ENCODE results near the gene OSCP1.

OSCP1 gene

DNA sequence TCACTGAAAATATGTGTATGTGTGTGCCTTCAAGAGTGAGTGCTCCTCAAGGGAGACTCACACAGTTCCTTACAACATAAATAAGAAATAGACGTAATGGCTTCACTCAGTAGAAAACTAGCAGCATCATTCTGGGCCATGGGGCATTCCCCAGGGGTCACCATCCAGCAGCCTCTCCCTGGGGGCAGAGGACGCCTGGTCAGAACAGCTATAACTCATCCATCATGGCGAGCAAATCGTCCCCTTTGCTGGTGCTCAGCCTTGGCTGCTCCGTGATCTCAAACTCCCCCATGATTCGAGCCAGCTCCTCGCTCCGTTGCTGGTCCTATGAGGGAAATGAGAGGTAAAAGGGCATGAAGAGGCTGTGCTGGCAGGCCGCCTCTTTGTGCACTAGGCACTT is 32.3 kb downstream of the OSCP1 start:
- Histone ChIP-seq H3K4me1 (ENCODE audit: insufficient read depth, low read length) (no peaks in the 10 kb centered on the region), H3K4me3 (ENCODE audit: low read depth in 1 of 2, low read length in 2 of 2) (no peak overlapping the region), H3K27ac (ENCODE audit: low read depth, low read length) (no peak overlapping the region), H3K27me3 (ENCODE audit: control insufficient read depth in 1 of 2, insufficient read depth in 2 of 2, low read length in 2 of 2) (no peaks in the 10 kb centered on the region), H3K9me3 (ENCODE audit: low read length) (no peaks in the 10 kb centered on the region), H3K9ac (ENCODE audit: low read length) (no peak overlapping the region), H3K36me3 (ENCODE audit: insufficient read depth, low read length) (peaks cover 23% of the 10 kb centered on the region)

- H3K4me1 ChIP-seq (ENCODE audit: insufficient read depth, low read length) = no peaks in the 10 kb centered on the region
- no peak overlapping the region for H3K27ac ChIP-seq (ENCODE audit: low read depth, low read length)
- H3K9me3 ChIP-seq (ENCODE audit: low read length) = no peaks in the 10 kb centered on the region
- no peak overlapping the region for H3K9ac ChIP-seq (ENCODE audit: low read length)
- no peaks in the 10 kb centered on the region for H3K27me3 ChIP-seq (ENCODE audit: control insufficient read depth in 1 of 2, insufficient read depth in 2 of 2, low read length in 2 of 2)
- H3K36me3 ChIP-seq (ENCODE audit: insufficient read depth, low read length) = peaks cover 8% of the 10 kb centered on the region
- H3K4me3 ChIP-seq (ENCODE audit: low read depth in 1 of 2, low read length in 2 of 2) = no peak overlapping the region
These were observed 34.5 kb downstream of the OSCP1 start for GRCh38 chr1:36415661-36416326.

GRCh38 chr1:36414384-36414783 is 35.9 kb downstream of the OSCP1 start:
- Histone ChIP-seq H3K27me3 (ENCODE audit: control insufficient read depth in 1 of 2, insufficient read depth in 2 of 2, low read length in 2 of 2) (no peaks in the 10 kb centered on the region), H3K36me3 (ENCODE audit: insufficient read depth, low read length) (peaks cover 8% of the 10 kb centered on the region), H3K9ac (ENCODE audit: low read length) (no peak overlapping the region), H3K4me1 (ENCODE audit: insufficient read depth, low read length) (no peaks in the 10 kb centered on the region), H3K4me3 (ENCODE audit: low read depth in 1 of 2, low read length in 2 of 2) (no peak overlapping the region), H3K9me3 (ENCODE audit: low read length) (no peaks in the 10 kb centered on the region), H3K27ac (ENCODE audit: low read depth, low read length) (no peak overlapping the region)

DNA sequence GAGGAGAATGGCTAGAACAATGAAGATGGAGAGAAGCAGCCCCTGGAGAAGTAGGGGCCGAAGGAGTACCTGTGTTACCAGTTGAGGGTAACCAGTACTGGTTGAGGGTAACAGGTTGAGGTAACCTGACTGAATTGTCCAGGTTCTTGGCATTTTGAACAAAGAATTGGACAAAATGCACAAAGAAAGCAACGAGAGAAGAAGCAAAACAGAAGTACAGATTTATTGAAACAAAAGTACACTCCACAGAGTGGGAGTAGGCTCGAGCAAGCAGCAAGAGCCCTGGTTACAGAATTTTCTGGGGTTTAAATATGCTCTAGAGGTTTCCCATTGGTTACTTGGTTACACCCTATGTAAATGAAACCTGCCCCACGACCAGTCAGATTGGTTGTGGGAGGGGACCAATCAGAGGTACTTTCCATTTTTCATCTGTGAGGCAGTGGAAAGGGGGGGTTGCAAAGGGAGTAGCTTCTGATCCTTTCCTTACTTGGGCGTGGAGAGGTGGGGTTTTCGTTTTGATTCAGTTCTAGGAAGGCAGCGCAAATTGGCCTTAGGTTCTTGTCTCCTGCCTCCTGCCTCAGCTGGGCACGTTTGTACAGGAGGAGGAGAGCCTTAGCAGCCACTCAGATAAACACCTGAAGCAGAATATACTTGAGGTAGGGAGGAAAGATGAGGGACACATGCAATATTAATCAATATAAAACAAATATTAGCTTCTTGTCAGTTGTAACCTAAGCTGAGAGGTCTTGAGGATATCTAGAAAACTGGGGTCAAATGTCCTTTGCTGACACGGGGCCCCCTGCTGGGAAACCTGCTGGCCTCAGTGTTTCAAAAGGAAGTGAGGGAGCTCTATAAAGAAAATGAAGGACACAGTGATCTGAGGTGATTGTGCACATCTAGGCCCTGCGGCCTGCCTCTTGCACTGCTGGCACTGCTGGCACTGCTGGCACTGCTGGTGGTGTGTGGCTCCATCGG is 38.3 kb downstream of the OSCP1 start:
- Histone ChIP-seq H3K36me3 (ENCODE audit: insufficient read depth, low read length) (no peaks in the 10 kb centered on the region), H3K27ac (ENCODE audit: low read depth, low read length) (no peak overlapping the region), H3K27me3 (ENCODE audit: control insufficient read depth in 1 of 2, insufficient read depth in 2 of 2, low read length in 2 of 2) (no peaks in the 10 kb centered on the region), H3K9ac (ENCODE audit: low read length) (no peak overlapping the region), H3K9me3 (ENCODE audit: low read length) (no peaks in the 10 kb centered on the region), H3K4me3 (ENCODE audit: low read depth in 1 of 2, low read length in 2 of 2) (no peak overlapping the region), H3K4me1 (ENCODE audit: insufficient read depth, low read length) (no peaks in the 10 kb centered on the region)

- no peaks in the 10 kb centered on the region for H3K27me3 ChIP-seq (ENCODE audit: control insufficient read depth in 1 of 2, insufficient read depth in 2 of 2, low read length in 2 of 2)
- no peaks in the 10 kb centered on the region for H3K36me3 ChIP-seq (ENCODE audit: insufficient read depth, low read length)
- no peak overlapping the region for H3K4me3 ChIP-seq (ENCODE audit: low read depth in 1 of 2, low read length in 2 of 2)
- no peaks in the 10 kb centered on the region for H3K9me3 ChIP-seq (ENCODE audit: low read length)
- no peak overlapping the region for H3K9ac ChIP-seq (ENCODE audit: low read length)
- no peak overlapping the region for H3K27ac ChIP-seq (ENCODE audit: low read depth, low read length)
- no peaks in the 10 kb centered on the region for H3K4me1 ChIP-seq (ENCODE audit: insufficient read depth, low read length)
These were observed 41.8 kb downstream of the OSCP1 start for GRCh38 chr1:36408479-36408878.

DNA sequence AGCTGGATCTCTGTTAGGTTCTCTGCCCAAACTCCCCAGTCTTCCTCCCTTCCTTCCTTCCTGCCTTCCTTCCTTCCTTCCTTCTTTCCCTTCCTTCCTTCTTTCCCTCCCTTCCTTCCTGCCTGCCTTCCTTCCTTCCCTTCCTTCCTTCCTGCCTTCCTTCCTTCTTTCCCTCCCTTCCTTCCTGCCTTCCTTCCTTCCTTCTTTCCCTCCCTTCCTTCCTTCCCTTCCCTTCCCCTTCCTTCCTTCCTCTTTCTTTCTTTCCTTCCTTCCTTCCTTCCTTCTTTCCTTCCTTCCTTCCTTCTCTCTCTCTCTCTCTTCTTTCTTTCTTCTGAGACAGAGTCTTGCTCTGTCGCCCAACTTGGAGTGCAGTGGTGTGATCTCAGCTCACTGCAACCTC is 43.8 kb downstream of the OSCP1 start:
- Histone ChIP-seq H3K27me3 (ENCODE audit: control insufficient read depth in 1 of 2, insufficient read depth in 2 of 2, low read length in 2 of 2) (no peaks in the 10 kb centered on the region), H3K27ac (ENCODE audit: low read depth, low read length) (no peak overlapping the region), H3K9ac (ENCODE audit: low read length) (no peak overlapping the region), H3K4me3 (ENCODE audit: low read depth in 1 of 2, low read length in 2 of 2) (no peak overlapping the region), H3K9me3 (ENCODE audit: low read length) (no peaks in the 10 kb centered on the region), H3K36me3 (ENCODE audit: insufficient read depth, low read length) (no peaks in the 10 kb centered on the region), H3K4me1 (ENCODE audit: insufficient read depth, low read length) (no peaks in the 10 kb centered on the region)

GRCh38 chr1:36402504-36402890 is 47.8 kb downstream of the OSCP1 start:
- no peaks in the 10 kb centered on the region for H3K36me3 ChIP-seq (ENCODE audit: insufficient read depth, low read length)
- H3K4me3 ChIP-seq (ENCODE audit: low read depth in 1 of 2, low read length in 2 of 2) = no peak overlapping the region
- H3K27ac ChIP-seq (ENCODE audit: low read depth, low read length) = no peak overlapping the region
- no peaks in the 10 kb centered on the region for H3K27me3 ChIP-seq (ENCODE audit: control insufficient read depth in 1 of 2, insufficient read depth in 2 of 2, low read length in 2 of 2)
- H3K4me1 ChIP-seq (ENCODE audit: insufficient read depth, low read length) = peaks cover 7% of the 10 kb centered on the region
- no peaks in the 10 kb centered on the region for H3K9me3 ChIP-seq (ENCODE audit: low read length)
- H3K9ac ChIP-seq (ENCODE audit: low read length) = no peak overlapping the region

DNA sequence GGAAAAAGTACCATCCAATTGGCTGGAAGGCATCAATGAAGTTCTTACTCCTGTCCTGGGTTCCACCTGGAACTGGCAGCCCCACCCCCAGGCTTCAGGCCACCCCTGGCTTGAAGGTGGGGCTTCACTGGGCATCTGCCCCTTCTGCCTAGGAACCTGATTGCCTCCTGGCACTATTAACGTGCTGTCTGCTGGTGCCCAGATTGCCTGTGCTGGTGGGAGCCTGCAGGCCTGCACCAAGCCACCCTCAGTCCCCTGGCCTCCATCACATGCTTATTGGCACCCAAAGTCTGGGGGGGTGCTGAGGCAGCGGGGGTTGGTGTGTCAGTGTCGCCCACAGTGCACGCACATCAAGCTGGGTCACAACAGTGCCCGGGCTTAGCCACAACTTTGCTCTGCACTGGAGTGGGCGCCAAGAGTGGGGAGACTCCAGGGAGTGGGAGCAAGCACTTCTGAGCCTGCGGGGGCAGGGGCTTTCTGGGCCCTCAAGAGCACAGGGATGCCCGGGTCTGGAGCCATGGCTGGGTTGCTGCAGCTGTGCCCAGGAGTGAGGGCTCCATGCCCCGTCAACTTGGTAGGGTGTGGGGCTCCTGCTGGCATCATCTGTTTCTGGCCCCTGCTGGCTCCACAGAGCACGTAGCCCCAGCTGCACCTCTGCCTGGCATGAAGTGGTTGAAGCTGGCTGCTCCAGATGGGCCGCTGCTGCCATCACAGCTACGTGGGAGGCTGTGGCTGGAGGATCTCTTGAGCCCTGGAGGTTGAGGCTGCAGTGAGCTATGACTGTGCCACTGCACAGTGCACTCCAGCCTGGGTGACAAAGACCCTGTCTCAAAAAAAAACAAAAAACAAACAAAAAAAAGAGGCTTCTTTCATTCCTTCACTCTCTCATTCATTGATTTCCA is 48.4 kb downstream of the OSCP1 start:
- no peak overlapping the region for H3K27ac ChIP-seq (ENCODE audit: low read depth, low read length)
- H3K9ac ChIP-seq (ENCODE audit: low read length) = no peak overlapping the region
- H3K4me1 ChIP-seq (ENCODE audit: insufficient read depth, low read length) = peaks cover 9% of the 10 kb centered on the region
- H3K4me3 ChIP-seq (ENCODE audit: low read depth in 1 of 2, low read length in 2 of 2) = no peak overlapping the region
- no peaks in the 10 kb centered on the region for H3K27me3 ChIP-seq (ENCODE audit: control insufficient read depth in 1 of 2, insufficient read depth in 2 of 2, low read length in 2 of 2)
- H3K36me3 ChIP-seq (ENCODE audit: insufficient read depth, low read length) = no peaks in the 10 kb centered on the region
- H3K9me3 ChIP-seq (ENCODE audit: low read length) = no peaks in the 10 kb centered on the region

DNA sequence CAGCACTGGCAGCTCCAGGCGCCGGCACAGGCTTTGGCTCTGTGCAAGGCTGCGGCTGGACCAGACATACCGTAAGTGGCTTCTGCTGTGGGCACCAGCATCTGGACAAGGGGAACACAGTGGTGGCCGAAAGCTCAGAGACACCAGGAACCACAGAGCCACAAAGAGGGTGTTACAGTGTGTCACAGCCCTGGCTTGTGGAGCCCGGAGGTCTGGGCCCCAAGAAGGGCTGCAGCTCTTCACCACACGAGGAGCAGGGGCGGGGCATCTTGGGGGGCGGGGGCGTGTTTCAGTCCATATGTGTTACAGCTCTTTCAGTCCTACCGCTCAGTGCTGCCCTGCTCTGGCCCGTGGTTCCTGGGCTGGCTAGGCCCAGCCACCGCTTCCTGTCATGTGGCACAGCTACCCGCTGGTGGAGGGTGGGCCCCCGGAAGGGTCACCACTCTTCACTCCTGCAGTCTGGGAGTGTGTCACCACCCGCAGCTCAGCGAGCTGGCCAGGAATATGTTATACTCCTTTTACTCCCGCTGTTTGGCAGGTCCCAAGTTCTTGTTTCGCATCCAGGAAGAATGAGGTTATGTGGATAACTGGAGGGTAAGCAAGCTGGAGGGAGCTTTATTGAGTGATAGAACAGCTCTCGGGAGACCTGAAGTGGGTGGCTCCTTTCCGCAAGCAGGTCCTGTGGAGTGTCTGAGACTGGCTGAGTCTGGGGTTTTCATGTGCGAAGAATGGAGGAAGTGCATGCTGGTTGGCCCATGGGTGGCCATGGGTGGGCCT is 49.2 kb downstream of the OSCP1 start:
- Histone ChIP-seq H3K27me3 (ENCODE audit: control insufficient read depth in 1 of 2, insufficient read depth in 2 of 2, low read length in 2 of 2) (no peaks in the 10 kb centered on the region), H3K4me1 (ENCODE audit: insufficient read depth, low read length) (peaks cover 17% of the 10 kb centered on the region), H3K36me3 (ENCODE audit: insufficient read depth, low read length) (no peaks in the 10 kb centered on the region), H3K9ac (ENCODE audit: low read length) (no peak overlapping the region), H3K9me3 (ENCODE audit: low read length) (no peaks in the 10 kb centered on the region), H3K4me3 (ENCODE audit: low read depth in 1 of 2, low read length in 2 of 2) (no peak overlapping the region), H3K27ac (ENCODE audit: low read depth, low read length) (no peak overlapping the region)

DNA sequence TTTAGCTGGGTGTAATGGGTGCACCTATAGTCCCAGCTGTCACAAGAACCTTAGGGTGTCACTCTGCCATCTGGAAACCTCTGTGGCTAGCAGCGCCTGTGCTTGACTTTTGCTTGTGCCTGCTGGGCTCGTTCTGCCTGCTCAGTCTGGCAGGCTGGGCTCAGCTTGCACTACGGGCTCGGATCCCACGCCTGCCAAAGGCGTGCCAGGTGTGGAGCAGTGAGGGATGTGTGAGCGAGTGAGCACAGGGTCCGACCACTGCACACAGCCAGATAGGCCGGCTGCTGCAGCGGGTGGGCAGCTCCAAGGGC is 49.8 kb downstream of the OSCP1 start:
- Histone ChIP-seq H3K9ac (ENCODE audit: low read length) (no peak overlapping the region), H3K4me3 (ENCODE audit: low read depth in 1 of 2, low read length in 2 of 2) (no peak overlapping the region), H3K27ac (ENCODE audit: low read depth, low read length) (no peak overlapping the region), H3K4me1 (ENCODE audit: insufficient read depth, low read length) (peaks cover 17% of the 10 kb centered on the region), H3K27me3 (ENCODE audit: control insufficient read depth in 1 of 2, insufficient read depth in 2 of 2, low read length in 2 of 2) (no peaks in the 10 kb centered on the region), H3K36me3 (ENCODE audit: insufficient read depth, low read length) (no peaks in the 10 kb centered on the region), H3K9me3 (ENCODE audit: low read length) (no peaks in the 10 kb centered on the region)

All from muscle layer of colon (tissue), 2 donors.